ENCODE measurements around the gene ZNF451.

DNA sequence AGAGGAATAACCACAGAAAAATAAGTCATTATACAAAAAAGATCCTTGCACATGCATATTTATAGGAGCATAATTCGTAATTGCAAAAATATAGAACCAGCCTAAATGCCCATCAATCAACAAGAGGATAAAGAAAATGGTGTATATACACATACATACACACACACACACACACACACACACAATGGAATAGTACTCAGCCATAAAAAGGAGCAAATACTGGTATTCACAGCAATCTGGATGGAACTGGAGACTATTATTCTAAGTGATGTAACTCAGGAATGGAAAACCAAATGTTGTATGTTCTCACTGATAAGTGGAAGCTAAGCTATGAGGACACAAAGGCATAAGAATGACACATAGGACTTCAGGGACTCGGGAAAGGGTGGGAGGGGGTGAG lies 45.4 kb upstream of the ZNF451 start:
- TF ChIP-seq, protein P1, sequence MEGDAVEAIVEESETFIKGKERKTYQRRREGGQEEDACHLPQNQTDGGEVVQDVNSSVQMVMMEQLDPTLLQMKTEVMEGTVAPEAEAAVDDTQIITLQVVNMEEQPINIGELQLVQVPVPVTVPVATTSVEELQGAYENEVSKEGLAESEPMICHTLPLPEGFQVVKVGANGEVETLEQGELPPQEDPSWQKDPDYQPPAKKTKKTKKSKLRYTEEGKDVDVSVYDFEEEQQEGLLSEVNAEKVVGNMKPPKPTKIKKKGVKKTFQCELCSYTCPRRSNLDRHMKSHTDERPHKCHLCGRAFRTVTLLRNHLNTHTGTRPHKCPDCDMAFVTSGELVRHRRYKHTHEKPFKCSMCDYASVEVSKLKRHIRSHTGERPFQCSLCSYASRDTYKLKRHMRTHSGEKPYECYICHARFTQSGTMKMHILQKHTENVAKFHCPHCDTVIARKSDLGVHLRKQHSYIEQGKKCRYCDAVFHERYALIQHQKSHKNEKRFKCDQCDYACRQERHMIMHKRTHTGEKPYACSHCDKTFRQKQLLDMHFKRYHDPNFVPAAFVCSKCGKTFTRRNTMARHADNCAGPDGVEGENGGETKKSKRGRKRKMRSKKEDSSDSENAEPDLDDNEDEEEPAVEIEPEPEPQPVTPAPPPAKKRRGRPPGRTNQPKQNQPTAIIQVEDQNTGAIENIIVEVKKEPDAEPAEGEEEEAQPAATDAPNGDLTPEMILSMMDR (conservative IDR thresholded peaks at IDR 0.05; ENCODE audit: low read depth, low read length) = no peak
- no peak for TF ChIP-seq EZH2 (IDR thresholded peaks at IDR 0.05; ENCODE audit: low read length, unreplicated experiment)
